ENCODE results near the gene GPD2. TPM values are rescaled to one million over a fixed set of nuclear protein-coding genes. Genes with fewer than 3 reads are reported as not detected.

Gene GPD2
- total and polyA plus RNA-seq, 2 of the 13 experiments (the other 11 are each of a cell fraction or from before 2014, with no cell fraction given) = not detected

- ATAC-seq = no peak
- no peak overlapping the region for H3K9ac ChIP-seq (ENCODE audit: insufficient read depth, low read depth, low read length)
- TF ChIP-seq HNRNPL (IDR thresholded peaks at IDR 0.05; ENCODE audit: low read depth, low read length) (no peak), CBFB (CRISPR knock-in tag; IDR thresholded peaks at IDR 0.05) (no peak), ZNF552 (CRISPR knock-in tag; IDR thresholded peaks at IDR 0.05; ENCODE audit: borderline replicate concordance) (no peak), ZNF281 (CRISPR knock-in tag; IDR thresholded peaks at IDR 0.05; ENCODE audit: borderline replicate concordance) (no peak), IRX3 (CRISPR knock-in tag; IDR thresholded peaks at IDR 0.05; ENCODE audit: borderline replicate concordance, low read depth) (no peak), ZNF224 (CRISPR knock-in tag; IDR thresholded peaks at IDR 0.05) (no peak), ARID5B (CRISPR knock-in tag; IDR thresholded peaks at IDR 0.05) (no peak), AKNA (CRISPR knock-in tag; IDR thresholded peaks at IDR 0.05; ENCODE audit: borderline replicate concordance) (no peak), NR3C1 (CRISPR knock-in tag; IDR thresholded peaks at IDR 0.05) (no peak), SOX6 (IDR thresholded peaks at IDR 0.05) (no peak), SOX6 (CRISPR knock-in tag; IDR thresholded peaks at IDR 0.05) (no peak), ZNF549 (CRISPR knock-in tag; IDR thresholded peaks at IDR 0.05) (no peak), GATAD1 (CRISPR knock-in tag; IDR thresholded peaks at IDR 0.05) (no peak)
Measured at GRCh38 chr2:156437272-156437930, 1.2 kb downstream of the GPD2 start.

More at GRCh38 chr2:156437272-156437930, 1.2 kb downstream of the GPD2 start:
- Histone ChIP-seq H3K79me2 (ENCODE audit: insufficient read depth, low read length) (no peaks in the 10 kb centered on the region), H4K20me1 (ENCODE audit: insufficient read depth, low read length) (no peaks in the 10 kb centered on the region), H3K4me1 (ENCODE audit: insufficient read depth, low read length) (no peaks in the 10 kb centered on the region), H3K36me3 (replicated peaks in 1 of 2; ENCODE audit: control insufficient read depth in 1 of 2, insufficient read depth in 2 of 2, low read length in 2 of 2) (no peaks in the 10 kb centered on the region), H3K27me3 (ENCODE audit: control insufficient read depth in 1 of 2, insufficient read depth in 2 of 2, low read length in 2 of 2) (no peaks in the 10 kb centered on the region; a peak in 1 of 5 replicates), H2AFZ (ENCODE audit: low read length) (no peak overlapping the region), H3K4me3 (replicated peaks in 1 of 3; ENCODE audit: insufficient read depth in 1 of 3, low read depth in 2 of 3, low read length in 3 of 3) (no peak overlapping the region), H3K27ac (ENCODE audit: extremely low read length, insufficient read depth, low read length) (no peak overlapping the region), H3K4me2 (ENCODE audit: low read depth, low read length) (no peak overlapping the region), H3K9me3 (ENCODE audit: low read length) (no peaks in the 10 kb centered on the region)
- BruUV-seq (replicated peaks) = no TSS peak
- intact Hi-C loops (cut with micrococcal nuclease; ENCODE audit: unreplicated experiment) (no loop called here), in situ Hi-C loops (cut with HindIII; ENCODE audit: extremely low pct_ligation_motif_present, low pct_unique_long_range_greater_than_20kb) (no loop called here)
- ChIA-PET CTCF (ENCODE audit: low intra/inter-chr PET ratio, low total read pairs) (no interaction called here), POLR2A (no interaction called here)
- FAIRE-seq = no peak
- 31% methylated on average over 6 of the region's 6 CpGs for WGBS (ENCODE audit: low lambda C conversion rate)
- no peak for DNase-seq (ENCODE audit: low spot score)
